ENCODE data around the gene RPL22.

DNA sequence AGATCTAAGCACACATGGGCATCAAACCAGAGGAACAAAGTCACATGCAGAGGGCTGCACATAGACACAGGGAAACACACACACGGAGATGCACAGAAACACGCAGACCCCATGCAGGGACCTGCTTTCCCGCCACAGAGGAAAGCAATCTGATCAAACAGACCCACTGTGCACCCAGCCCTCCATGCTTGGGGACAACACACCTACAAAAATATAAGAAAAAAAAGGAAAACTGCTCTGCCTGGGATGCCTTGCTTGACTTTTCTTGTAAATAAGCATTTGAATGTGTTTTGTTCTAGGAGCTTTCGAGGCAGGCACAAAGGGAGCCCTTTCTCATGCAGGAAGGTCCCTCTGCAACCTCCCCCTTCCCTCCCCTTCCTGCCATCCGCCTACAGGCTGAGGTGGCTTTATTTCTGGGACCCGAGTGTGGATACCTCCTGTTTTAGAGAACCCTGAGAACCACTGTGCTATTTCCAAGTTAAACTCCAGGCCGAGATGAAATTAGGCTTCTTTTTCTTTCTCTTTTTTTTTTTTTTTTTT is 39.9 kb upstream of the RPL22 start:
- TF ChIP-seq, protein P1, sequence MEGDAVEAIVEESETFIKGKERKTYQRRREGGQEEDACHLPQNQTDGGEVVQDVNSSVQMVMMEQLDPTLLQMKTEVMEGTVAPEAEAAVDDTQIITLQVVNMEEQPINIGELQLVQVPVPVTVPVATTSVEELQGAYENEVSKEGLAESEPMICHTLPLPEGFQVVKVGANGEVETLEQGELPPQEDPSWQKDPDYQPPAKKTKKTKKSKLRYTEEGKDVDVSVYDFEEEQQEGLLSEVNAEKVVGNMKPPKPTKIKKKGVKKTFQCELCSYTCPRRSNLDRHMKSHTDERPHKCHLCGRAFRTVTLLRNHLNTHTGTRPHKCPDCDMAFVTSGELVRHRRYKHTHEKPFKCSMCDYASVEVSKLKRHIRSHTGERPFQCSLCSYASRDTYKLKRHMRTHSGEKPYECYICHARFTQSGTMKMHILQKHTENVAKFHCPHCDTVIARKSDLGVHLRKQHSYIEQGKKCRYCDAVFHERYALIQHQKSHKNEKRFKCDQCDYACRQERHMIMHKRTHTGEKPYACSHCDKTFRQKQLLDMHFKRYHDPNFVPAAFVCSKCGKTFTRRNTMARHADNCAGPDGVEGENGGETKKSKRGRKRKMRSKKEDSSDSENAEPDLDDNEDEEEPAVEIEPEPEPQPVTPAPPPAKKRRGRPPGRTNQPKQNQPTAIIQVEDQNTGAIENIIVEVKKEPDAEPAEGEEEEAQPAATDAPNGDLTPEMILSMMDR (IDR thresholded peaks at IDR 0.05; ENCODE audit: low read depth, low read length, missing input control), result no peak
- TF ChIP-seq YY1 (IDR thresholded peaks at IDR 0.05) (no peak), SP1 (IDR thresholded peaks at IDR 0.05) (no peak), EGR1 (IDR thresholded peaks at IDR 0.05; ENCODE audit: low read depth in 2 of 2) (no peak), HNF4A (conservative IDR thresholded peaks at IDR 0.05) (no peak)
- TF ChIP-seq, protein P2, sequence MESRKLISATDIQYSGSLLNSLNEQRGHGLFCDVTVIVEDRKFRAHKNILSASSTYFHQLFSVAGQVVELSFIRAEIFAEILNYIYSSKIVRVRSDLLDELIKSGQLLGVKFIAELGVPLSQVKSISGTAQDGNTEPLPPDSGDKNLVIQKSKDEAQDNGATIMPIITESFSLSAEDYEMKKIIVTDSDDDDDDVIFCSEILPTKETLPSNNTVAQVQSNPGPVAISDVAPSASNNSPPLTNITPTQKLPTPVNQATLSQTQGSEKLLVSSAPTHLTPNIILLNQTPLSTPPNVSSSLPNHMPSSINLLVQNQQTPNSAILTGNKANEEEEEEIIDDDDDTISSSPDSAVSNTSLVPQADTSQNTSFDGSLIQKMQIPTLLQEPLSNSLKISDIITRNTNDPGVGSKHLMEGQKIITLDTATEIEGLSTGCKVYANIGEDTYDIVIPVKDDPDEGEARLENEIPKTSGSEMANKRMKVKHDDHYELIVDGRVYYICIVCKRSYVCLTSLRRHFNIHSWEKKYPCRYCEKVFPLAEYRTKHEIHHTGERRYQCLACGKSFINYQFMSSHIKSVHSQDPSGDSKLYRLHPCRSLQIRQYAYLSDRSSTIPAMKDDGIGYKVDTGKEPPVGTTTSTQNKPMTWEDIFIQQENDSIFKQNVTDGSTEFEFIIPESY (IDR thresholded peaks at IDR 0.05), result no peak
